Keratinocyte (primary cell): Measurements from ENCODE around the gene TLR1. TPM values are rescaled to one million over a fixed set of nuclear protein-coding genes. Genes with fewer than 3 reads are reported as not detected.
A peak's percentile ranks its signal among the peaks of the same experiment; 100 is the strongest.

Experiments used
- DNase-seq: peaks from one replicate; pipeline ENCODE4 v3.0.0-alpha.2; 2011; ENCODE audit warnings: low read depth, missing footprints, low spot score
- FAIRE-seq: peaks from 2 replicates; lab custom pipeline; 2011; peaks lifted over from hg19 to GRCh38; lab: Jason Lieb, UNC
- H2AFZ ChIP-seq: 2 replicates; pipeline ENCODE4 v1.6.0; 2012; ENCODE audit warnings: low read length, control low read depth, inconsistent platforms; ENCODE audit not compliant: control insufficient read depth
- H3K27ac ChIP-seq: 2 replicates; pipeline ENCODE4 v1.5.1; 2011; ENCODE audit warnings: low read length; ENCODE audit not compliant: control insufficient read depth, insufficient read depth
- H3K27me3 ChIP-seq: 3 replicates; pipeline ENCODE4 v1.6.0; 2011; ENCODE audit warnings: low read length; ENCODE audit not compliant: control insufficient read depth, insufficient read depth; ENCODE audit errors: extremely low read depth
- H3K36me3 ChIP-seq, 2 experiments: 2 replicates in 1 of 2; 3 replicates in 1 of 2; pipeline ENCODE4 v1.5.1; 2011; ENCODE audit warnings: low read length in 2 of 2, mild to moderate bottlenecking in 1 of 2; ENCODE audit not compliant: control insufficient read depth in 2 of 2, insufficient read depth in 2 of 2; ENCODE audit errors: extremely low read depth in 1 of 2
- H3K4me1 ChIP-seq: 3 replicates; pipeline ENCODE4 v1.5.1; 2011; ENCODE audit warnings: low read length; ENCODE audit not compliant: control insufficient read depth, insufficient read depth; ENCODE audit errors: extremely low read depth
- H3K4me2 ChIP-seq: 3 replicates; pipeline ENCODE4 v1.6.0; 2011; ENCODE audit warnings: low read depth, low read length; ENCODE audit not compliant: control insufficient read depth, insufficient read depth; ENCODE audit errors: extremely low read depth
- H3K4me3 ChIP-seq, 3 experiments: fragments of 200-600 bp in 1 of 3; sonication (generic) in 1 of 3; 2 replicates in 2 of 3; 3 replicates in 1 of 3; pipeline ENCODE4 v1.5.1; 2011 to 2016; ENCODE audit warnings: low read length in 3 of 3, mild to moderate bottlenecking in 3 of 3, control low read depth in 2 of 3, inconsistent platforms in 1 of 3, low read depth in 1 of 3, mixed read lengths in 1 of 3, mixed run types in 1 of 3, moderate library complexity in 1 of 3; ENCODE audit not compliant: control insufficient read depth in 2 of 3, insufficient read depth in 2 of 3; ENCODE audit errors: extremely low read depth in 1 of 3
- H3K79me2 ChIP-seq: 2 replicates; pipeline ENCODE4 v1.6.0; 2012; ENCODE audit warnings: low read length; ENCODE audit not compliant: control insufficient read depth, insufficient read depth
- H3K9ac ChIP-seq: 3 replicates; pipeline ENCODE4 v1.6.0; 2011; ENCODE audit warnings: low read length; ENCODE audit not compliant: control insufficient read depth, insufficient read depth; ENCODE audit errors: extremely low read depth
- H3K9me1 ChIP-seq: 3 replicates; pipeline ENCODE4 v1.6.0; 2011; ENCODE audit warnings: low read length; ENCODE audit not compliant: control insufficient read depth, insufficient read depth; ENCODE audit errors: extremely low read depth
- H3K9me3 ChIP-seq: 2 replicates; pipeline ENCODE4 v1.5.1; 2012; ENCODE audit warnings: low read depth, low read length; ENCODE audit not compliant: control insufficient read depth
- H4K20me1 ChIP-seq: 3 replicates; pipeline ENCODE4 v1.6.0; 2011; ENCODE audit warnings: low read length; ENCODE audit not compliant: control insufficient read depth, insufficient read depth; ENCODE audit errors: extremely low read depth
- EZH2 ChIP-seq: IDR thresholded peaks from one replicate; pipeline ENCODE4 v1.6.1; 2012; ENCODE audit warnings: inconsistent platforms, mild to moderate bottlenecking, low read length, moderate library complexity
- dilution Hi-C: fragments of 300-500 bp; cut with MboI; formaldehyde crosslinking; loops from one replicate; pipeline ENCODE4 v1.7.0; 2020; ENCODE audit warnings: low sequenced_read_pairs; ENCODE audit not compliant: extremely low pct_ligation_motif_present
- polyA plus RNA-seq, 5 experiments: library from polyadenylated mRNA; depleted of rRNA in 3 of 5; stranded (reverse) in 3 of 5; stranded (forward) in 1 of 5; unstranded in 1 of 5; fragments of >200 nt; gene quantifications; 1 replicate in 1 of 5; 2 replicates in 3 of 5; 3 replicates in 1 of 5; pipeline versions ENCODE4 v1.2.1 to v1.2.3, GENCODE V29; 2011 to 2012; ENCODE audit warnings: missing spikeins in 2 of 5, low read depth in 1 of 5, low replicate concordance in 1 of 5
- TF ChIP-seq, protein P1 (sequence below), 3 experiments: IDR thresholded peaks in 1 of 3; conservative IDR thresholded peaks in 1 of 3; optimal IDR thresholded peaks in 1 of 3; 2 replicates in 2 of 3; 3 replicates in 1 of 3; pipeline versions ENCODE3 to v1.5.1; 2011; ENCODE audit warnings: low read length in 3 of 3, mild to moderate bottlenecking in 3 of 3, moderate library complexity in 2 of 3, control low read depth in 1 of 3, inconsistent platforms in 1 of 3; ENCODE audit not compliant: insufficient read depth in 2 of 3; ENCODE audit errors: extremely low read depth in 1 of 3

TLR1 gene
- polyA plus RNA-seq, 1 donor (not counting 4 experiments of a cell fraction or from before 2014, with no cell fraction given), result 0.73 TPM

DNA sequence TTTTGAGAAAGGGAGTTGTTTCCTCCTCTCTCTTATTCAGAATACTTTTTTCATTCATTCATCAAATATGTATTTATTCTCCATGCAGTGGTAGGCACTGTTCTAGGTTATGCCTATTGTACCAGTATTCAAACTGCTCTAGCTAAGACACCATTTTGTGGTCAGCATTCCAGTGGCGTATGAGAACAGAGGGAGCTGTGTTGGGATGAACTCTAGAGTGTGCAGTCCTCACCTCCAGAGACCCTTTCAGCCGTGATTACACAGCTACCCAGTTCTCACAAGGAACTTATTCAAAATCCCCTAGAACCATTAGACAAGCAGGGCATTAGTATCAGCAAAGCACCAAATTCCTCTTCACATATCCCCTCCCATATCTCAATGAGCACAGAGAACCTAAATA is 4.2 kb downstream of the TLR1 start:
- no peaks in the 10 kb centered on the region for H4K20me1 ChIP-seq
- no peaks in the 10 kb centered on the region for H3K9me1 ChIP-seq
- H3K4me3 ChIP-seq, result no peak overlapping the region
- H3K27ac ChIP-seq, result no peak overlapping the region
- no peak for TF ChIP-seq EZH2
- TF ChIP-seq, protein P1, sequence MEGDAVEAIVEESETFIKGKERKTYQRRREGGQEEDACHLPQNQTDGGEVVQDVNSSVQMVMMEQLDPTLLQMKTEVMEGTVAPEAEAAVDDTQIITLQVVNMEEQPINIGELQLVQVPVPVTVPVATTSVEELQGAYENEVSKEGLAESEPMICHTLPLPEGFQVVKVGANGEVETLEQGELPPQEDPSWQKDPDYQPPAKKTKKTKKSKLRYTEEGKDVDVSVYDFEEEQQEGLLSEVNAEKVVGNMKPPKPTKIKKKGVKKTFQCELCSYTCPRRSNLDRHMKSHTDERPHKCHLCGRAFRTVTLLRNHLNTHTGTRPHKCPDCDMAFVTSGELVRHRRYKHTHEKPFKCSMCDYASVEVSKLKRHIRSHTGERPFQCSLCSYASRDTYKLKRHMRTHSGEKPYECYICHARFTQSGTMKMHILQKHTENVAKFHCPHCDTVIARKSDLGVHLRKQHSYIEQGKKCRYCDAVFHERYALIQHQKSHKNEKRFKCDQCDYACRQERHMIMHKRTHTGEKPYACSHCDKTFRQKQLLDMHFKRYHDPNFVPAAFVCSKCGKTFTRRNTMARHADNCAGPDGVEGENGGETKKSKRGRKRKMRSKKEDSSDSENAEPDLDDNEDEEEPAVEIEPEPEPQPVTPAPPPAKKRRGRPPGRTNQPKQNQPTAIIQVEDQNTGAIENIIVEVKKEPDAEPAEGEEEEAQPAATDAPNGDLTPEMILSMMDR (optimal IDR thresholded peaks at IDR 0.05 in 1 of 3, IDR thresholded peaks at IDR 0.05 in 1 of 3, conservative IDR thresholded peaks at IDR 0.05 in 1 of 3; ENCODE audit: extremely low read depth in 1 of 3, insufficient read depth in 2 of 3, low read length in 3 of 3), result no peak
- FAIRE-seq, result no peak
- dilution Hi-C loops, result no loop called here
- no peak overlapping the region for H2AFZ ChIP-seq
- no peak for DNase-seq
- H3K36me3 ChIP-seq, result no peaks in the 10 kb centered on the region
- H3K4me2 ChIP-seq, result no peak overlapping the region
- H3K9me3 ChIP-seq, result no peaks in the 10 kb centered on the region
- no peaks in the 10 kb centered on the region for H3K79me2 ChIP-seq
- H3K27me3 ChIP-seq, result no peaks in the 10 kb centered on the region
- peaks cover 2% of the 10 kb centered on the region for H3K4me1 ChIP-seq
- H3K9ac ChIP-seq, result no peak overlapping the region

DNA sequence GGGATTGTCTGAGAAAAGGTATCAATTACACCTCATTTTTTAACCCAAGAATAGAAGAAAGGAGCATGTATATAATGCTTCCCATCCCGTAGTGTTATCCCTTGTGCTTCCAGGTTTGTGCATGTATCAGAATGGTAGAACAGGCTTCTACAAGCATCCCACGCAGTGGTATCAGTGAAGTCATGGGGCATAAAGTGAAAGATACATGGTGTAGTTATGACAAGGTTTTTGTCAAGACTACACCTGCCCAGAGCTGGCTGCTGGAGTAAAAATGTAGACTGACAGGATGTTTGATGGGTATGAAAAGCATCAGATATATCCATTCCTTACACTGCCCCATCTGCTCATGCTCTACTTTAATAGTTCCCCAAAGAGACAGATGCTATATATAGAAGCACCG is 9.5 kb downstream of the TLR1 start:
- no peaks in the 10 kb centered on the region for H3K27me3 ChIP-seq
- dilution Hi-C loops, result no loop called here
- H3K9ac ChIP-seq, result no peak overlapping the region
- no peak for TF ChIP-seq EZH2
- TF ChIP-seq, protein P1 (optimal IDR thresholded peaks at IDR 0.05 in 1 of 3, IDR thresholded peaks at IDR 0.05 in 1 of 3, conservative IDR thresholded peaks at IDR 0.05 in 1 of 3; ENCODE audit: extremely low read depth in 1 of 3, insufficient read depth in 2 of 3, low read length in 3 of 3), result no peak
- H3K36me3 ChIP-seq, result no peaks in the 10 kb centered on the region
- H3K9me1 ChIP-seq, result no peaks in the 10 kb centered on the region
- peaks cover 9% of the 10 kb centered on the region for H3K4me1 ChIP-seq
- no peak overlapping the region for H3K27ac ChIP-seq
- H3K9me3 ChIP-seq, result no peaks in the 10 kb centered on the region
- H3K79me2 ChIP-seq, result no peaks in the 10 kb centered on the region
- peak overlapping the region; percentile 29 for H3K4me2 ChIP-seq
- peak; percentile 77 for FAIRE-seq
- no peaks in the 10 kb centered on the region for H4K20me1 ChIP-seq
- no peak overlapping the region for H2AFZ ChIP-seq
- H3K4me3 ChIP-seq, result no peak overlapping the region
- no peak for DNase-seq
